ENCODE measurements around the gene FGD6. TPM values are rescaled to one million over a fixed set of nuclear protein-coding genes. Genes with fewer than 3 reads are reported as not detected.
"Not testable (repeated sequence)": the region's sequence is repeated elsewhere in the genome, so short reads cannot be mapped to it uniquely, and the experiment has no call there.

The FGD6 gene
- polyA plus RNA-seq, 4 donors, result 0.89 to 11.4 (median 1.3) TPM

GRCh38 chr12:95104919-95105452 lies 112.3 kb downstream of the FGD6 start:
- no peak for FAIRE-seq
- Histone ChIP-seq H3K4me1 (ENCODE audit: control insufficient read depth in 3 of 3, insufficient read depth in 2 of 3, low read depth in 1 of 3, low read length in 2 of 3) (peaks cover 0 to 15% (median 1%) of the 10 kb centered on the region in 3 donors), H3K4me3 (ENCODE audit: low read depth in 1 of 3, low read length in 3 of 3) (no peak overlapping the region), H3K36me3 (ENCODE audit: control insufficient read depth in 3 of 3, insufficient read depth in 2 of 3, low read depth in 1 of 3, low read length in 3 of 3) (peaks cover 0 to 48% (median 0%) of the 10 kb centered on the region in 3 donors), H3K27me3 (ENCODE audit: control insufficient read depth in 3 of 3, insufficient read depth in 3 of 3, low read length in 3 of 3) (no peaks in the 10 kb centered on the region), H3K9me3 (ENCODE audit: control insufficient read depth in 2 of 2, insufficient read depth in 1 of 2, low read depth in 1 of 2, low read length in 1 of 2) (no peaks in the 10 kb centered on the region), H3K27ac (ENCODE audit: low read depth in 1 of 3, low read length in 2 of 3) (no peak overlapping the region)
- WGBS, 3 donors, result 92 to 100% (median 97%) methylated on average over 2 of the region's 2 CpGs
- no peak for DNase-seq

- Histone ChIP-seq H3K36me3 (ENCODE audit: control insufficient read depth in 3 of 3, insufficient read depth in 2 of 3, low read depth in 1 of 3, low read length in 3 of 3) (peaks cover 0 to 45% (median 0%) of the 10 kb centered on the region in 3 donors), H3K4me1 (ENCODE audit: control insufficient read depth in 3 of 3, insufficient read depth in 2 of 3, low read depth in 1 of 3, low read length in 2 of 3) (peaks cover 0 to 32% (median 1%) of the 10 kb centered on the region in 3 donors), H3K27ac (ENCODE audit: low read depth in 1 of 3, low read length in 2 of 3) (peak overlapping the region in 2 of 3 donors; percentile 28 to 42), H3K27me3 (ENCODE audit: control insufficient read depth in 3 of 3, insufficient read depth in 3 of 3, low read length in 3 of 3) (no peaks in the 10 kb centered on the region), H3K9me3 (ENCODE audit: control insufficient read depth in 2 of 2, insufficient read depth in 1 of 2, low read depth in 1 of 2, low read length in 1 of 2) (no peaks in the 10 kb centered on the region), H3K4me3 (ENCODE audit: low read depth in 1 of 3, low read length in 3 of 3) (no peak overlapping the region)
- peak; percentile 54 to 67 for DNase-seq
- FAIRE-seq, result no peak
- WGBS, 3 donors, result 13 to 50% (median 22%) methylated on average over 8 of the region's 8 CpGs
Measured at GRCh38 chr12:95102916-95103671, 114.2 kb downstream of the FGD6 start.

- H3K9me3 ChIP-seq (ENCODE audit: control insufficient read depth in 2 of 2, insufficient read depth in 1 of 2, low read depth in 1 of 2, low read length in 1 of 2); H3K4me3 ChIP-seq (ENCODE audit: low read depth in 1 of 3, low read length in 3 of 3); H3K27ac ChIP-seq (ENCODE audit: low read depth in 1 of 3, low read length in 2 of 3); FAIRE-seq; H3K27me3 ChIP-seq (ENCODE audit: control insufficient read depth in 3 of 3, insufficient read depth in 3 of 3, low read length in 3 of 3); DNase-seq: not testable (repeated sequence)
- Histone ChIP-seq H3K36me3 (ENCODE audit: control insufficient read depth in 3 of 3, insufficient read depth in 2 of 3, low read depth in 1 of 3, low read length in 3 of 3) (peaks cover 0 to 47% (median 0%) of the 10 kb centered on the region in 3 donors), H3K4me1 (ENCODE audit: control insufficient read depth in 3 of 3, insufficient read depth in 2 of 3, low read depth in 1 of 3, low read length in 2 of 3) (peaks cover 0 to 36% (median 1%) of the 10 kb centered on the region in 3 donors)
- 80 to 94% (median 93%) methylated on average over 5 of the region's 5 CpGs for WGBS, 3 donors
Measured at GRCh38 chr12:95101957-95102356, 115.3 kb downstream of the FGD6 start.

- Histone ChIP-seq H3K27ac (ENCODE audit: low read depth in 1 of 3, low read length in 2 of 3) (no peak overlapping the region), H3K4me1 (ENCODE audit: control insufficient read depth in 3 of 3, insufficient read depth in 2 of 3, low read depth in 1 of 3, low read length in 2 of 3) (peaks cover 0 to 40% (median 1%) of the 10 kb centered on the region in 3 donors), H3K9me3 (ENCODE audit: control insufficient read depth in 2 of 2, insufficient read depth in 1 of 2, low read depth in 1 of 2, low read length in 1 of 2) (no peaks in the 10 kb centered on the region), H3K36me3 (ENCODE audit: control insufficient read depth in 3 of 3, insufficient read depth in 2 of 3, low read depth in 1 of 3, low read length in 3 of 3) (peaks cover 0 to 37% (median 0%) of the 10 kb centered on the region in 3 donors), H3K27me3 (ENCODE audit: control insufficient read depth in 3 of 3, insufficient read depth in 3 of 3, low read length in 3 of 3) (no peaks in the 10 kb centered on the region), H3K4me3 (ENCODE audit: low read depth in 1 of 3, low read length in 3 of 3) (no peak overlapping the region)
- 55 to 76% (median 56%) methylated on average over 11 of the region's 11 CpGs for WGBS, 3 donors
- FAIRE-seq (no peak), DNase-seq (peak; percentile 29 to 42)
Measured at GRCh38 chr12:95100264-95101190, 116.7 kb downstream of the FGD6 start.

- Histone ChIP-seq H3K4me3 (ENCODE audit: low read depth in 1 of 3, low read length in 3 of 3) (no peak overlapping the region), H3K4me1 (ENCODE audit: control insufficient read depth in 3 of 3, insufficient read depth in 2 of 3, low read depth in 1 of 3, low read length in 2 of 3) (peaks cover 0 to 40% (median 1%) of the 10 kb centered on the region in 3 donors), H3K27ac (ENCODE audit: low read depth in 1 of 3, low read length in 2 of 3) (no peak overlapping the region), H3K27me3 (ENCODE audit: control insufficient read depth in 3 of 3, insufficient read depth in 3 of 3, low read length in 3 of 3) (no peaks in the 10 kb centered on the region), H3K9me3 (ENCODE audit: control insufficient read depth in 2 of 2, insufficient read depth in 1 of 2, low read depth in 1 of 2, low read length in 1 of 2) (no peaks in the 10 kb centered on the region), H3K36me3 (ENCODE audit: control insufficient read depth in 3 of 3, insufficient read depth in 2 of 3, low read depth in 1 of 3, low read length in 3 of 3) (peaks cover 0 to 30% (median 0%) of the 10 kb centered on the region in 3 donors)
- WGBS, 3 donors, result 95 to 98% (median 97%) methylated on average over 4 of the region's 4 CpGs
- DNase-seq, result no peak
- no peak for FAIRE-seq
Measured at GRCh38 chr12:95099270-95099790, 117.9 kb downstream of the FGD6 start.

- Histone ChIP-seq H3K4me3 (ENCODE audit: low read depth in 1 of 3, low read length in 3 of 3) (no peak overlapping the region), H3K36me3 (ENCODE audit: control insufficient read depth in 3 of 3, insufficient read depth in 2 of 3, low read depth in 1 of 3, low read length in 3 of 3) (peaks cover 0 to 27% (median 0%) of the 10 kb centered on the region in 3 donors), H3K27me3 (ENCODE audit: control insufficient read depth in 3 of 3, insufficient read depth in 3 of 3, low read length in 3 of 3) (no peaks in the 10 kb centered on the region), H3K9me3 (ENCODE audit: control insufficient read depth in 2 of 2, insufficient read depth in 1 of 2, low read depth in 1 of 2, low read length in 1 of 2) (no peaks in the 10 kb centered on the region), H3K27ac (ENCODE audit: low read depth in 1 of 3, low read length in 2 of 3) (no peak overlapping the region), H3K4me1 (ENCODE audit: control insufficient read depth in 3 of 3, insufficient read depth in 2 of 3, low read depth in 1 of 3, low read length in 2 of 3) (peaks cover 0 to 33% (median 0%) of the 10 kb centered on the region in 3 donors)
- no peak for DNase-seq
- 7 to 43% (median 25%) methylated on average over 3 of the region's 3 CpGs for WGBS, 3 donors
- FAIRE-seq, result no peak
Measured at GRCh38 chr12:95096852-95097251, 120.4 kb downstream of the FGD6 start.

GRCh38 chr12:95096378-95096777 lies 120.9 kb downstream of the FGD6 start:
- H3K27ac ChIP-seq (ENCODE audit: low read depth in 1 of 3, low read length in 2 of 3), result no peak overlapping the region

GRCh38 chr12:95095866-95096265 lies 121.4 kb downstream of the FGD6 start:
- Histone ChIP-seq H3K36me3 (ENCODE audit: control insufficient read depth in 3 of 3, insufficient read depth in 2 of 3, low read depth in 1 of 3, low read length in 3 of 3) (peaks cover 0 to 21% (median 0%) of the 10 kb centered on the region in 3 donors), H3K4me1 (ENCODE audit: control insufficient read depth in 3 of 3, insufficient read depth in 2 of 3, low read depth in 1 of 3, low read length in 2 of 3) (peaks cover 0 to 33% (median 0%) of the 10 kb centered on the region in 3 donors)
- not testable (repeated sequence) for H3K4me3 ChIP-seq (ENCODE audit: low read depth in 1 of 3, low read length in 3 of 3); H3K27me3 ChIP-seq (ENCODE audit: control insufficient read depth in 3 of 3, insufficient read depth in 3 of 3, low read length in 3 of 3); H3K9me3 ChIP-seq (ENCODE audit: control insufficient read depth in 2 of 2, insufficient read depth in 1 of 2, low read depth in 1 of 2, low read length in 1 of 2); DNase-seq; FAIRE-seq; H3K27ac ChIP-seq (ENCODE audit: low read depth in 1 of 3, low read length in 2 of 3)
- WGBS, 3 donors, result 92 to 93% (median 92%) methylated on average over 2 of the region's 2 CpGs

More at GRCh38 chr12:95096378-95096777, 120.9 kb downstream of the FGD6 start:
- Histone ChIP-seq H3K4me1 (ENCODE audit: control insufficient read depth in 3 of 3, insufficient read depth in 2 of 3, low read depth in 1 of 3, low read length in 2 of 3) (peaks cover 0 to 33% (median 0%) of the 10 kb centered on the region in 3 donors), H3K36me3 (ENCODE audit: control insufficient read depth in 3 of 3, insufficient read depth in 2 of 3, low read depth in 1 of 3, low read length in 3 of 3) (peaks cover 0 to 23% (median 0%) of the 10 kb centered on the region in 3 donors), H3K27me3 (ENCODE audit: control insufficient read depth in 3 of 3, insufficient read depth in 3 of 3, low read length in 3 of 3) (no peaks in the 10 kb centered on the region), H3K9me3 (ENCODE audit: control insufficient read depth in 2 of 2, insufficient read depth in 1 of 2, low read depth in 1 of 2, low read length in 1 of 2) (no peaks in the 10 kb centered on the region), H3K4me3 (ENCODE audit: low read depth in 1 of 3, low read length in 3 of 3) (no peak overlapping the region)
- DNase-seq (no peak), FAIRE-seq (no peak)
- 75 to 81% (median 79%) methylated on average over 2 of the region's 2 CpGs for WGBS, 3 donors

All from small intestine (tissue), 7 donors.